Activated CD8-positive, alpha-beta memory T cell treated with anti-CD3 and anti-CD28 coated beads for 48 hours (primary cell): Measurements from ENCODE around the gene A4GALT.
"Not testable (repeated sequence)": the region's sequence is repeated elsewhere in the genome, so short reads cannot be mapped to it uniquely, and the experiment has no call there.

Experiments used
- DNase-seq, 3 experiments: peaks; one replicate each; pipeline ENCODE4 v3.0.0-alpha.2; 2020; ENCODE audit warnings: low read depth in 2 of 3, low spot score in 2 of 3

Gene A4GALT

DNA sequence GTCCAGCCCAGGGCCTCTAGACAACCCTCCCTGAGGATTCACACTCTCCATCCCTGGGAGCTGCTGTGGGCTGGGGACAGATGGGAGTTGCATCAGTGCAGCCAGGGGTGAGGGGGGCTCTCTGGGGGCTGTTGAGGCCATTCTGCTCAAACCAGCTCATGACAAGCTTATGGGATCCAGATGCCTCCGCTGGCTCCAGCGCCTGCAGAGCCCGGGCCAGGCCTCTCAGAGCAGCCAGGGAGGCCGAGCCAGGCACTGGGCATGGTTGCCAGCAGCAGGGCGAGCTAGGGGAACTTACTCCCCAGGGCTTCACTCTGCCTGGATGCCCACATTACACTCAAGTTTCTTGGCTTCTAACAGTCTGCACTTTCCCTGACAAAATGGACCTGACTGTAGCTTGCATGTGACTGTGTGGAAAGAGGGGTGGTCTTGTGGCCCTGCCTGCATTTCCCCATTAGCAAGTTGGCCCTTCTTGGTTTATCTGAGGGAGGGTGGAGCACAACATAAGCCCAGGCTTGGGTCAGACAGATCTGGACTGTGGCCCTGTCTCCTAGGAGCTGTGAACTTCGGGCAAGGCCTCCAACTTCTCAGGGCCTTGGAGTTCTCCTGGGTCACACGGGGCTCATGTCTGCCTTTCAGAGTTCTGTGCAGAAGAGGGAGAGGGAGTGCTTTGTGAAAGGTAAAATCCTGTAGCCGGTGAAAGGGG is 36.9 kb downstream of the A4GALT start:
- no peak for DNase-seq

DNA sequence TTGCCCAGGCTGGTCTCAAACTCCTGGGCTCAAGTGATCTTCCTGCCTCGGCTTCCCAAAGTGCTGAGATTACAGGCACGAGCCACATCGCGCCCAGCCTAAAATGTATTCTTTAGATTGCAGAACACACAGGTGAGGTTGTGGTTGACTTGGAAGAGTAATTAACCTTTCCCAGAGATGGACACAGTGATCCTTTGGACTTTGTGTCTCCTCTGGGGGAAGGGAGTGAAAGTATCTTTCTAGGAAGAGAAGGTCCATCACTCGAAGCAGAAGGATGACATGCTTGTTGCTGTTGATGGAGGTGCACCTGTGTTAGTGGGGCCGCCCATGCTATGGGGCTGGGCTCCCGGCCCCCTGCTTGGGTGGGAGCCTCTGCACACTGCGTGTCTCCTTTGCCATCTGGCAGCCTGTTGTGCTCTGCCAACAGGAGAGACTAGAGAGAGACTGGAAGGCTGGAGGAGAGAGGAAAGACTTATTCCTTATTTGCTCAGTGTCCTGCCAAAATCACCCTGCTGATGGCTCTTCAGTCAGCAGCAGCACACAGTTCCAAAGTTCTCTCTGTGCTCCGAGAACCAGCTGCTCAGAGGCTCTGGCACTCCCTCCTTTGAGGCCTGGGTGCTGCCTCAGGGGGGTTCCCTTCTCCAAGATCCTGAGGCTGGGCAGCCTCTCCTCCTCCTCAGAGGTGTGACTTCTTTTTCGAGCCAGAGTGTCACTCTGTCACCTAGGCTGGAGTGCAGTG is 38.4 kb downstream of the A4GALT start:
- no peak for DNase-seq

DNA sequence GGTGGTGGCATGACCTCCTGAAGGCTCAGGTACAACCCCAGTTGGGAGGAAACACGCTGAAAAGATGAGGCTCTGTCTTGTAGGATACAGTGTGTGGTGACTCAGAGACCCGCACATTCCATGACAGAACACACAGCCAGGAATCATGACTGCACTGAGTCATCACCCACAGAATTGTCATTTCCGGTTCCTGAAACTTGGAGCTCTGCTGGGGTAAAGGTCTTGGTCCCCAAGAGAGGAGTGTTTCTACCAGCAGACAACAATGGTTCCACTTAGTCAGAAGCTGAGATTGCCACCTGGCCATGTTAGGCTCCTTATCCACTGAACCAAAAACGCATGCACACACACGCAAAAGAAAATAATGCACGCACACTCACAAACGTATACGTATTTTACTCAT is 40.0 kb downstream of the A4GALT start:
- DNase-seq: no peak

DNA sequence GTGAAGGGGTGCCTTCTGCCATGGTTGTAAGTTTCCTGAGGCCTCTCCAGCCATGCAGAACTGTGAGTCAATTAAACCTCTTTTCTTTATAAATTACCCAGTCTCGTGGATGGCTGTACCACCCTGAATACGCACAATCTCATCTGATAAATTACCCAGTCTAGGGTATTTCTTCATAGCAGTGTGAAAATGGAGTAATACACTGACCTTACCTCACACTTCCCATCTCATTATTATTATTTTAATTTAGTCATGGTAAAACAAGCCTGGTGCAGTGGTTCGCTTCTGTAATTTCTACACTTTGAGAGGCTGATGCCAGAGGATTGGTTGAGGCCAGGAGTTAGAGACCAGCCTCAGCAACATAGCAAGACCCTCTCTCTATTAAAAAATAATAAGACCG is 41.0 kb downstream of the A4GALT start:
- no peak for DNase-seq

DNA sequence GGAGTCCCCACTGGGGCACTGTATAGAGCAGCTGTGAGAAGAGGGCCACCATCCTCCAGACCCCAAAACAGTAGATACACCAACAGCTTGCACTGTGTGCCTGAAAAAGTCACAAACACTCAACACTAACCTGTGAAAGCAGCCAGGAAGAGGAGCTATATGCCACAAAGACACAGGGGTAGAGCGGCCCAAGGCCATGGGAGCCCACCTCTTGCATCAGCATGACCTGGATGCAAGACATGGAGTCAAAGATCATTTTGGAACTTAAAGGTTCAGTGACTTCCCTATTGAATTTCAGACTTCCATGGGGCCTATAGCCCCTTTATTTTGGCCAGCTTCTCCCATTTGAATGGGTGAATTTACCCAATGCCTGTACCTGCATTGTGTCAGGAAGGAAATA is 41.8 kb downstream of the A4GALT start:
- no peak for DNase-seq

DNA sequence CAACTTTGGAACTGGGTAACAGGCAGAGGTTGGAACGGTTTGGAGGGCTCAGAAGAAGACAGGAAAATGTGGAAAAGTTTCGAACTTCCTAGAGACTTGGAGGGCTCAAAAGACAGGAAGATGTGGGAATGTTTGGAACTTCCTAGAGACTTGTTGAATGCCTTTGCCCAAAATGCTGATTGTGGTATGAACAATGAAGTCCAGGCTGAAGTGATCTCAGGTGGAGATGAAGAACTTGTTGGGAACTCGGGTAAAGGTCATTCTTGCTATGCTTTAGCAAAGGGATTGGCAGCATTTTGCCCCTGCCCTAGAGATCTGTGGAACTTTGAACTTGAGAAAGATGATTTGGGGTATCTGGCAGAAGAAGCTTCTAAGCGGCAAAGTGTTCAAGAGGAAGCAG is 42.7 kb downstream of the A4GALT start:
- not testable (repeated sequence) for DNase-seq

DNA sequence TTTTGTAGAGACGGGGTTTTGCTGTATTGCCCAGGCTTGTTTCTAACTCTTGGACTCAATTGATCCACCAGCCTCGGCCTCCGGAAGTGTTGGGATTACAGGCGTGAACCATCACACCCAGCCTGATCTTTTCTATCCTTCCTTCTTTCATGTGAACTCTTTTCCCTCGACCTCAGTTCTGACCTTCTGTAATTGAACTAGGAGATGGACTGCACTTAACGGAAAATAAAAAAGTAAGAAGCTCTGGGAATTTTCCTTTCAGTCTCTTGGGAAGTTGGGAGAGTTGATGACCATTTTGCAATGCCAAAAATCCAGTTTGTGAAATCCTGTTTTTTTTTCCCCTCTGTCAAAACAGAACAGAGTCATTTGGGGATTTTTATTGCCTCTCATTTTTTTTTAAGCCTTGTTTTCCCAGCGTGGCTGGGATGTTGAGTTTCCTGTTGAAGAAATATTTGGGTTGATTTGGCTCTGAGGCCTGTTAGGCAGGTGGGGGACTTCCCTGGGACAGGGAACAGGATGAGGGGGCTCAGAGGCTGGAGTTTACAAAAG is 44.5 kb downstream of the A4GALT start:
- DNase-seq: no peak

DNA sequence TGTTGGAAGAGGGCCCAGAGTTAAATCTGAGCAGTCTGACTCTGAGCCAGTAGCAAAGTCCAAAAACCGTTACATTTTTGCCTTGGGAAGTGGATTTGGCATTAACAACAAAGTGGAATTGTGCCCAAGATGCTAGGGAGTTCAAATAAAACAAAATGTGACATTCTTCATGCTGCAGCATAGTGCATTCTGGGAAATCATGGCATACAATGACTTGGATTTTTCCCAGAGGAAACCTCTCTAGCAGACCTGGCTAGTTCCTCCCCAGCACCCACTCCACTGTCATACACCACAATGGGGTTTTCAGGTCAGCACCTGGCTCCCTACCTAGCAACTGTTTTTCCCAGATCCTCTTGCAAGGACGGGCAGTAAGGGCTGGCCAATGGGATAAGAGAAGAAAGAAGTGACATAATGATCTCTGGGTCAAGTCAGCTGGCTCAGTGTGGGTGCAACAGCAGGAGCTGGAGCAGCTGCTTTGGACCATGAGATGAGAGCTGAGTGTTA is 46.7 kb downstream of the A4GALT start:
- no peak for DNase-seq

DNA sequence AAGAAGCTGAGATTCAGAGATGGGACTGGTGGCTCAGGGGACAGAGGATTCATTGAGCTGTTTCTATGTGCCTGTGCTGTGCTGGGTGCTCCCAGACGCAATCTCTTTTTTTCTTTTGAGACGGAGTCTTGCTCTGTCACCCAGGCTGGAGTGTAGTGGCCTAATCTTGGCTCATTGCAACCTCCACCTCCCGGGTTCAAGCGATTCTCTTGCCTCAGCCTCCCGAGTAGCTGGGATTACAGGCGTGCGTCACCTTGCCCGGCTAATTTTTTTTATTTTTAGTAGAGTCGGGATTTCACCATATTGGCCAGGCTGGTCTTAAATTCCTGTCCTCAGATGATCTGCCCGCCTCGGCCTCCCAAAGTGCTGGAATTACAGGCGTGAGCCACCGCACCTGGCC is 47.6 kb downstream of the A4GALT start:
- DNase-seq: not testable (repeated sequence)

DNA sequence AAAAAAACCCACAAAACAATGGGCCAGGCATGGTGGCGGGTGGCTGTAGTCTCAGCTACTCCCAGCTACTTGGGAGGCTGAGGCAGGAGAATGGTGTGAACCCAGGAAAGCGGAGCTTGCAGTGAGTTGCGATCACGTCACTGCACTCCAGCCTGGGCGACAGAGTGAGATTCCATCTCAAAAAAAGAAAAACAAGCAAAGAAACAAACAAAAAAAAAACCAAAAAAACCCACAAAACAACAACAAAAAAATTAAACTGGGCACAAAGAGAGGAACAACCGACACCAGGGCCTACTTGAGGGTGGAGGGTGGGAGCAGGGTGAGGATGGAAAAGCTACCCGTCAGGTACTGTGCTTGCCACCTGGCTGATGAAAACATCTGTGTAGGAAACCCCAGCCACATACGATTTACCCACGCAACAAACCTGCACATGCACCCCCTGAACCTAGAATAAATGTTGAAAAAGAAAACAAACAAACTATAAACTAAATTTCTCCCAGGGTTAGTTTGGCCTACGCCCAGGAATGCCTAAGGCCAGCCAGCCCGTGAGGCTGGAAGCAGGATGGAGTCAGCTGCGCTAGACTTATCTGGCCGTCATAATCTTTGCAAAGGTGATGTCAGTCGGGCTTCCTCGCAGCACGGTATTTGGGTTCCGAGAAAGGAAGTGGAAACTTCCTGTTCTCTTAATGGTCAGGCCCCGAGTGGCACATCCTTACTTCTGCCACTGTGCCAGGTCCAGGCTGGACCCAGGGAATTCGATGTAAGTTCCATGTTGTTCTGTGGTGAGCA is 49.6 kb downstream of the A4GALT start:
- DNase-seq: no peak

DNA sequence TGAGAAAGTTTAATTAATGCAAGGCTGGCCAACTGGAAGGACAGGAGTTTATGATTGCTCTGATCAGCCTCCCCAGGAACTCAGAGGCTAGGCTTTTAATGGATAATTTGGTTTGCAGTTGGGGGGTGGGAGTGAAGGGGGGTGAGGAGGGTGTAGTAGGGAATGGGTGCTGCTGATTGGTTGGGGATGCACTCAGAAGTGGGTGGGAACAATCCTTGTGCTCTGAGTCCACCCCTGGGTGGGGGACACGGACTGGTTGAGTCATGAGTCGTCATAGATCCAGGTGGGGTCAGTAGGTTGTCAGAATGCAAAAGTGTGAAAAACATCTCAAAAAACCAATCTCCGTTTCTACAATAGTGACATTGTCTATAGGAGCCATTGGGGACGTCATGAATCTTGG is 50.6 kb downstream of the A4GALT start:
- no peak for DNase-seq

DNA sequence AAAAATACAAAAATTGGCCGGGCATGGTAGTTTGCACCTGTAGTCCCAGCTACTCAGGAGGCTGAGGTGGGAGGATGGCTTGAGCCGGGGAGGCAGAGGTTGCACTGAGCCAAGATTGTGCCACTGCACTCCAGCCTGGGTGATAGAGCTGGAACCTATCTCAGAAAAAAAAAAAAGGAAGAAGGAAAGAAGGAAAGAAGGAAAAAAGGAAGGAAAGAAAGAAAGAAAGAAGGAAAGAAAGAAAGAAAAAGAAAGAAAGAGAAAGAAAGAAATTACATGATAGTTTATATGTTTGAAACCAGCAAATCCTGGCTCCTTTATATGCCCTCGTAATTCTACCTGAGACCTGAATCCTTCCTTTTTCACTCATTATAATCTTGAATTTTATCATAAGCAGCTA is 54.3 kb downstream of the A4GALT start:
- not testable (repeated sequence) for DNase-seq

DNA sequence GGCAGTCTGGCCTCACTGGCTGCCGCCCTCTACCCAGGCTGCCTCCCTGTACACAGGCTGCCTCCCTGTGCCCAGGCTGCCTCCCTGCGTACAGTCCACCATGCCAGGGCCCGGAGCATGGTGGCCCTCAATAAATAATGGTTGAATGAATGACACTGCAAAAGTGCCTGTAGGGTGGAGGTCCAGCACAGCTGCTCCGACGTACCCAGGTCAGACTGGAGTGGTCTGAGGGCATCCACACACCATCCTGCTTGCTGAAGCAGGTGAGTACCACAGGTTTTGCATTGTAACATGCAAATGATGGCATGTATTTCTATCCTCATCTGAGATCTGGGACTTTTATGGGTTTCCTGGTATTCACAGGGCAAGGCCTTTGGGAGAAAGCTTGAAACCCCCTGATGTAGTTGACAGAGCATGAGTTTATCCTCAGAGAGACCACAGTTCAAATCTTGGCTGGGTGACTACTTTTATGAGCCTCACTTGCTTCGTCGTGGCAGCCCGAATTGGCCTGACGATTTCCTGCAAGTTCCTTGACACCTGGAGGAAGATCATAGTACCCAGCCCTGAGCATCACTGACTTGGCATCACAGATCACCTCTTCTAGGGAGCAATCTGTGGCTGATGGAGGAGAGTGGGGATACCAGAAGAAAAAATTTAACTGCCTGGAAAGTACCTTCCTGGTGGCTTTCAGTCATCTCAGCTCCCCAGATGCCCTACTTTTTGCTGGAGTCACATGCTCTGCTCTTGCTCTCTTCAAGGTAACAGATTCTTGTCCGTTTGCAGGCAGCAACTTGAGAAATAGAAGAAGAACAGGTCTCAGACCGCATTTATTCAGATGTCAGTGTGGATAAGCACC is 55.5 kb downstream of the A4GALT start:
- DNase-seq: no peak

DNA sequence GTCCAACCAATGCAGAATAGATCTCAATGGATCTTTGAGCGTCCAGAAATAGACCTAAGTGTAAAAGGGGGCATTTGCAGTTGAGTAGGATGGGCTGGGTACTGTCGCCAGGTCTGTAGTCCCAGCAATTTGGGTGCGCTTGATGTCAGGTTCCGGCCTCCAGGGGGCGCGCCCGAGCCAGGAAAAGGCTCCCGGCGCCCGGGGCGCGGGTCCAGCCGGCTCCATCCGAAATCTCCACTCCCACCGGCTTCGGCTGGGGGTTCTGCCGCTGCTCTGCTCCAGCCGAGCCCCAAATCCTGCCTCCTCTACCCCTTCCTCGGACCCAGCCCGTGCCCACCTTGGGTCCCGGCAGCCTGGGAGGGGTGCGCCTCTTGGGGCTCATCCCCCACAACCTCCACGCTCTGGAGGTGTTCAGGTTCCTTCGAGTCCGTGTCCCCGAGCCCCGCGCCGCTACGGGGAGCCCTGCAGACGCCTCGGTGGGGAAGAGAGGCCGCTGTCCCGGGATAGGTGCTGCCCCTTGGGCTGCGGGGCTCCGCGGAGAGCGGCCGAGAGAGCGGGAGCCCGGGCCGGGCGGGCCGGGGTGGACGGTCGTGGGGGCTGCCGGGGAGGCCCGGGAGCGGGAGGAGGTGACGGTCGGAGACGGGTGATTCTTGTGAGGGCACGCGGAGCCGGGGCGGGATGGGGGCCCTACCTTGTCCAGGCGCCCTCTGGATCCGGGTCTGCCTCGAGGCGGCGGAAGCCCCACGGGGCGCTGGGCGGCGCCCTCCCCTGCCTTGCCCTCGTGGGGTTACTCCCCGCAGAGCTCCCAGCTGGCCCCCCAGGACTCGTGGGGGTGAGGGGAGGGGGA is 58.5 kb downstream of the A4GALT start:
- peak; percentile 55 to 91 (median 86) for DNase-seq

DNA sequence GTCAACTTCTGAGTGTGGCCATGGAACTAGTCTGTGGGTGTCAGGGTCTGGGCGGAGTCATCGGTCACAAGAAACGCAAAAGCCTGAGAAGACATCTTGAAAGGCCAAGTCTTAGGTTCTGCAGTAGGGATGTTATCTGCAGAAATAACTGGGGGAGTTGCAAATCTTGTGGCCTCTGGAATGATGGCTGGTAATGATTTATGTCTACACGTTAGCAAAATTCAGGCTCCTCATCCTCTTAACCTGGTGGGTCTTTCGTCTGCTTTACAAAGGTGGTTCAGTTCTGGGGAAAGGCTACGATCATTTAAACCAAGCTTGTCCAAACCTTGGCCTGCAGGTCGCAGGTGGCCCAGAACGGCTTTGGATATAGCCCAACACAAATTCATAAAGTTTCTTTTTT is 64.1 kb downstream of the A4GALT start:
- no peak for DNase-seq

DNA sequence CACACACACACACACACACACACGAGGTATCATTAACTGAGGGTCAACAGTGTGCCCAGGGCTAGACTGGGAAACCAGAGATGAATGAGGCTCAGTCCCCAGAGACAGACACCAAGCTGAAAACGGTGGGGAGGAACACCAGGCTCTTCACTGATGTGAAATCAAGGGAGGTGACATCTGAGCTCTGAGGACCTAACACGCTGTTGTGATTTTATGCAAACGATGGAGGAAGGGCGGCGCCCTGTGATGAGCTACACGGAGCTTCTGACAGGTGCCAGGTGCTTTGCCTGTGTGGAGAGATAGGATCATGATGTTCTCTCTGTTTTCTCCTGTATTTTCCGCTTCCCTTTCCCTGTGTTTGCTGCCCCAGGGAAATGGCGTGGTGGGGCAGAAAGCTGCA is 65.0 kb downstream of the A4GALT start:
- DNase-seq: no peak

DNA sequence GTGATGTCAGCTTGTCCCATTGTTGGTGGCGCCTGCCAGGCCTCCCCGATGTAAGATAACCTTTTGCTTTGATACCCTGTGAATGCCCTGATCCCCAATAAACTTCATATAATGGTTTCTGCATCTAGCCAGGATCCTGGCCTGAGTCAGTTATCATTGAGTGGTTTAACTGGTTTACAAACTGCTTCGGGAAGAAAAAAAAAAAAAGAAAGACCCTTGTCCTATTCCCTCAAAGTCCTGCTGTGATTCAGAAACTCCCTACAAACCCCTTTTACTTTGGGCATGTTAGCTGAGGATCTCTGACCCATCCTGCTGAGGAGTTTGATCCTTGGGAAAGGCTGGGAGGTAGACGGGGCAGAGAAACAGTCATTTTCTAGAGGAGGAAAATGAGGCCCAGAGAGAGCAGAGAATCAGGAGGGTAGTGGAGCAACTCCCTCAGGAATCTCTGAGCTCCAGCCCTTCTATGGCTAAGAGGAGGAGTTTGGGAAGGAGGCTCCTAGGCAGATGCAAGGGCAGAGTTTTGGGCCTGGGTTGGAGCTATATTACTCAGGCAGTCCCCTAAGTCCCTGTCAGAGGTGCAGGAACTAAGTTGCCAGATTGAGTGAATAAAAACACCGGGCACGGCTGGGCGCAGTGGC is 66.1 kb downstream of the A4GALT start:
- DNase-seq: no peak

DNA sequence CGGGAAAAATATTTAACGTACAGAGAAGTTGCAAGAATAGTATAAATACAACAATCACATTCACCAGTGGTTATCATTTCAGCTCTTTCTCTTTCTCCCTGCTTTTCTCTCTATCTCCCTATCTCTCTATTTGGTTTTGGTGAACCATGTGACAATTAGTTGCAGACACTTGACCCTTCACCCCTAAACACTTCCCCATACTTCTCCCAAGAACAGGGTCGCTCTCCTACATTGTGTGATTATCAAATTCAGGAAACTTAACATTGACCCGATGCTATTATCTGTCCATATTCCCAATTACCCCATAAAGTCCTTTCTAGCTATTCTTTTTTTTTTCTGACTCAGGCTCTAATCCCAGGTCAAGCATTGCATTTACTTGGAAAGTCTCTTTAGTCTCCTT is 66.7 kb downstream of the A4GALT start:
- no peak for DNase-seq

DNA sequence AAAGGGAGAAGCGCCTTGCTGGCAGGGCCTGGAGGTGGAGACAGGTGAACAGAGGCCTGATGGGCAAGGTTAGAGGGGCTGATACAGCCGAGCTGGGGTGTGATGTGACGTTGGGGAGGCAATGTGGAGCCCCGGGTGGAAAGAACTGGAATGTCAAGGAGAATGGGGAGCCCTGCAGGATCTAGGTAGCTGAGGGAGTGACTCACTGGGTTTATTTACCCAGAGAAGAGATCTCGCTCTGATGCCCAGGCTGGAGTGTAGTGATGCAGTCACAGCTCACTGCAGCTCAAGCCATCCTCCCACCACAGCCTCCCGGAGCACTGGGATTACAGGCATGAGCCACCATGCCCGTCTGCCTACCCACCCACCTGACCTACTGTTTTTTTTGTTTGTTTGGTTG is 69.5 kb downstream of the A4GALT start:
- DNase-seq: no peak
